Right atrium auricular region (tissue), 2 donors: ENCODE results near the gene PDE4D. TPM values are rescaled to one million over a fixed set of nuclear protein-coding genes. Genes with fewer than 3 reads are reported as not detected.
"Not testable (repeated sequence)": the region's sequence is repeated elsewhere in the genome, so short reads cannot be mapped to it uniquely, and the experiment has no call there.

Experiments
- DNase-seq: peaks from one replicate; pipeline ENCODE4 v3.0.0-alpha.2; 2019; ENCODE audit warnings: low spot score
- H3K27ac ChIP-seq, 2 donors: fragments of 200-600 bp; sonication (generic); 1 replicate in 1 of 2; 2 replicates in 1 of 2; pipeline ENCODE4 v1.5.1; 2016 to 2019
- H3K27me3 ChIP-seq, 2 donors: fragments of 200-600 bp; sonication (generic); one replicate each; pipeline versions ENCODE4 v1.5.1 to v1.6.0; 2017 to 2019
- H3K36me3 ChIP-seq: fragments of 200-600 bp; sonication (generic); one replicate; pipeline ENCODE4 v1.5.1; 2016
- H3K4me1 ChIP-seq, 2 donors: fragments of 200-600 bp; sonication (generic); one replicate each; pipeline versions ENCODE4 v1.5.1 to v1.6.0; 2017 to 2019
- H3K4me3 ChIP-seq, 2 donors: fragments of 200-600 bp; sonication (generic); 1 replicate in 1 of 2; 2 replicates in 1 of 2; pipeline ENCODE4 v1.5.1; 2017 to 2019; ENCODE audit warnings: mild to moderate bottlenecking in 1 of 2, moderate library complexity in 1 of 2
- H3K9me3 ChIP-seq, 2 donors: fragments of 200-600 bp; sonication (generic); one replicate each; pipeline ENCODE4 v1.5.1; 2019
- CTCF ChIP-seq, 2 donors: fragments of 200-600 bp; sonication (generic); IDR thresholded peaks; one replicate each; pipeline ENCODE4 v1.5.1; 2019; ENCODE audit warnings: antibody characterized with exemption in 2 of 2
- total RNA-seq, 2 donors: library from RNA; depleted of rRNA; stranded (reverse); fragments of >200 nt; gene quantifications; one replicate each; pipeline ENCODE4 v1.1.0, GENCODE V29; 2016

Gene PDE4D
- total RNA-seq, 2 donors from 2014 or later: 43.3 to 44.0 TPM

GRCh38 chr5:59002162-59002825 lies 891.2 kb downstream of the PDE4D start:
- no peaks in the 10 kb centered on the region for H3K36me3 ChIP-seq
- TF ChIP-seq CTCF (IDR thresholded peaks at IDR 0.05): no peak

GRCh38 chr5:59001716-59002115 lies 891.8 kb downstream of the PDE4D start:
- Histone ChIP-seq H3K27ac (no peak overlapping the region), H3K4me1 (peaks cover 0 to 44% of the 10 kb centered on the region in 2 donors), H3K27me3 (no peaks in the 10 kb centered on the region), H3K4me3 (no peak overlapping the region), H3K36me3 (no peaks in the 10 kb centered on the region), H3K9me3 (no peaks in the 10 kb centered on the region)
- TF ChIP-seq CTCF (IDR thresholded peaks at IDR 0.05): no peak
- no peak for DNase-seq

More at GRCh38 chr5:59002162-59002825, 891.2 kb downstream of the PDE4D start:
- H3K9me3 ChIP-seq: no peaks in the 10 kb centered on the region
- DNase-seq: no peak
- no peak overlapping the region for H3K27ac ChIP-seq
- H3K4me1 ChIP-seq: peaks cover 0 to 48% of the 10 kb centered on the region in 2 donors
- no peak overlapping the region for H3K4me3 ChIP-seq
- no peaks in the 10 kb centered on the region for H3K27me3 ChIP-seq

GRCh38 chr5:59001154-59001553 lies 892.4 kb downstream of the PDE4D start:
- no peak for TF ChIP-seq CTCF (IDR thresholded peaks at IDR 0.05)
- Histone ChIP-seq H3K27ac (no peak overlapping the region), H3K36me3 (no peaks in the 10 kb centered on the region), H3K9me3 (no peaks in the 10 kb centered on the region), H3K4me3 (no peak overlapping the region), H3K4me1 (peaks cover 0 to 44% of the 10 kb centered on the region in 2 donors), H3K27me3 (no peaks in the 10 kb centered on the region)
- DNase-seq: no peak

GRCh38 chr5:59000211-59000610 lies 893.3 kb downstream of the PDE4D start:
- Histone ChIP-seq H3K36me3 (no peaks in the 10 kb centered on the region), H3K27me3 (no peaks in the 10 kb centered on the region), H3K27ac (no peak overlapping the region), H3K4me3 (no peak overlapping the region), H3K9me3 (no peaks in the 10 kb centered on the region), H3K4me1 (peaks cover 0 to 44% of the 10 kb centered on the region in 2 donors)
- DNase-seq: no peak
- TF ChIP-seq CTCF (IDR thresholded peaks at IDR 0.05): no peak

GRCh38 chr5:58999804-59000203 lies 893.7 kb downstream of the PDE4D start:
- peaks cover 0 to 44% of the 10 kb centered on the region in 2 donors for H3K4me1 ChIP-seq
- no peak overlapping the region for H3K4me3 ChIP-seq
- H3K9me3 ChIP-seq: no peaks in the 10 kb centered on the region
- no peak overlapping the region for H3K27ac ChIP-seq
- H3K27me3 ChIP-seq: no peaks in the 10 kb centered on the region
- TF ChIP-seq CTCF (IDR thresholded peaks at IDR 0.05): no peak
- no peak for DNase-seq
- H3K36me3 ChIP-seq: no peaks in the 10 kb centered on the region

GRCh38 chr5:58998544-58998943 lies 895.0 kb downstream of the PDE4D start:
- H3K4me3 ChIP-seq: no peak overlapping the region
- H3K36me3 ChIP-seq: no peaks in the 10 kb centered on the region
- no peaks in the 10 kb centered on the region for H3K9me3 ChIP-seq
- H3K27me3 ChIP-seq: no peaks in the 10 kb centered on the region
- no peak for DNase-seq
- peaks cover 0 to 42% of the 10 kb centered on the region in 2 donors for H3K4me1 ChIP-seq
- no peak overlapping the region for H3K27ac ChIP-seq
- TF ChIP-seq CTCF (IDR thresholded peaks at IDR 0.05): no peak

- not testable (repeated sequence) for H3K4me3 ChIP-seq, H3K27me3 ChIP-seq, H3K9me3 ChIP-seq, H3K27ac ChIP-seq, H3K36me3 ChIP-seq, DNase-seq
- peaks cover 0 to 16% of the 10 kb centered on the region in 2 donors for H3K4me1 ChIP-seq
Observed at GRCh38 chr5:58995779-58996178, 897.7 kb downstream of the PDE4D start.
